Mucosa of stomach (tissue), 1 donor: ENCODE results near the gene BMPR1B.

Experiments
- H3K27me3 ChIP-seq: one replicate; pipeline ENCODE4 v1.7.0; 2013; ENCODE audit warnings: mild to moderate bottlenecking, low read length; ENCODE audit not compliant: control insufficient read depth, insufficient read depth
- H3K36me3 ChIP-seq: one replicate; pipeline ENCODE4 v1.7.0; 2013; ENCODE audit warnings: low read length; ENCODE audit not compliant: control insufficient read depth, insufficient read depth
- H3K4me1 ChIP-seq: one replicate; pipeline ENCODE4 v1.7.0; 2013; ENCODE audit warnings: mild to moderate bottlenecking, low read length; ENCODE audit not compliant: control insufficient read depth, insufficient read depth
- H3K4me3 ChIP-seq: one replicate; pipeline ENCODE4 v1.7.0; 2013; ENCODE audit warnings: low read length
- H3K9ac ChIP-seq: one replicate; pipeline ENCODE4 v1.7.0; 2013; ENCODE audit warnings: mild to moderate bottlenecking, low read length, moderate library complexity
- H3K9me3 ChIP-seq: one replicate; pipeline ENCODE4 v1.7.0; 2013; ENCODE audit warnings: mild to moderate bottlenecking, low read length, moderate library complexity; ENCODE audit not compliant: control insufficient read depth
- donor health status: Pancreatic carcinoma.

The BMPR1B gene

DNA sequence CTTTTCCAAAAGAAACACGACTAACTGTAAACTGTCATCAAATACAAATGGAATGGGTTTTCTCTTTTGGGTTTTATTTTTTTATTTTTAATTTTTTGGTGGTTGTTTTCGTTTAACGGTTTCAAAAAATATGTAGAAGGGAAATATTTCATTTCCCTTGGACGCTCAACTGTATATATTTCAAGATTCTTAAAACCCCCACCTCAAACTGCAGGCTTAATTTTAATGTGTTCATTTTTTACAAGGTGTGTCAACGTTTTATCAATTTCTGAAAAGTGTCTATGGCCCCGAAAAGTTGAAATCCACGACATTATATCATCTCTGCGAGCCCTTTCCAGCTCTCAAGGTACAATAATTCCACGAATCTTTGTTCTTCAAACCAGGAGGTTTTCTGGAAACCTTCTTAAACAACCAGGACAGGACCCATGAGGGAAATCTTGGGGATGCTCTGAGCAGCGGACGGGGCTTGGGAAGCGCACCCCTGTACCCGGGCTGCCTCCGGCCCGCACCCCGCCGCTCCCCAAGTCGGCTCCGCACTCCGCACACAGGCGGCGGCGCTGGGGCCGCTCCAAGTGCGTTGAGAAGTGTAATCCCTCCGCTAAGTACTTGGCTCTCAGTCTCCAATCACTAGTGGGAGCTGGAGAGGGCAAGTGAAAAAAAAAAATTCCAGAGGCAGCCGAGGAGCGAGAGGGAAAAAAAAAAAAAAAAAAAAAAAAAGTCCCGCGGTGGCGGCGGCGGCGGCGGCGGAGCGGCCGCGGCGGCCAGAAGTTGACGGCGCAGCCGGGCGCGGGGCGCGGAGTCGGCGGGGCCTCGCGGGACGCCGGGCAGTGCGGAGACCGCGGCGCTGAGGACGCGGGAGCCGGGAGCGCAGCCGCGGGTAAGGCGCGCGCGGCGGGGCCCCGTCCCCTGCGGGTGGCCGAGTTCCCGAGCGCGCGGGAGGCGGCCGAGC is at the start of gene BMPR1B:
BMPR1B (plus strand) TSS at position 764 of the 949 bp plus-strand sequence. CDS start 346,470 bp downstream, outside the sequence.
- Histone ChIP-seq H3K27me3 (peaks cover 53% of the 10 kb centered on the region), H3K9me3 (no peaks in the 10 kb centered on the region), H3K9ac (no peak within 1 kb of the TSS), H3K4me1 (peaks cover 5% of the 10 kb centered on the region), H3K36me3 (no peaks in the 10 kb centered on the region), H3K4me3 (no peak within 1 kb of the TSS)

DNA sequence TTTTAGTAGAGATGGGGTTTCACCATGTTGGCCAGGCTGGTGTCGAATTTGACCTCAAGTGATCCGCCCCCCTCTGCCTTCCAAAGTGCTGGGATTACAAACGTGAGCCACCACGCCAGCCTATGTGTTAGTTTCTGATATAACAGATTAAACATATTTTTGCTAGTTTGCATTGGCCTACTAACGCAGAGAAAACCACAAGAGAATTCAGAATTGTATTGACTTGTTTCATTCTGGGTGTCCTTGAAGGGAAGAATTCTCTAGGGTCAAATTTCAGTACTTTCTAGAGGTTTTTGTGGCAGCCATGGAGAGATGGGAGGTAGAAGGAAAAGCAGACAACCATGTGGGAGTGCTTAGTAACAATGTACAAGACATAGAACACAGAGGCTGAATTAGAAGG is 46.1 kb upstream of the BMPR1B start:
- Histone ChIP-seq H3K27me3 (no peaks in the 10 kb centered on the region), H3K9ac (no peak overlapping the region), H3K4me1 (peaks cover 3% of the 10 kb centered on the region), H3K9me3 (no peaks in the 10 kb centered on the region), H3K4me3 (no peak overlapping the region), H3K36me3 (no peaks in the 10 kb centered on the region)

DNA sequence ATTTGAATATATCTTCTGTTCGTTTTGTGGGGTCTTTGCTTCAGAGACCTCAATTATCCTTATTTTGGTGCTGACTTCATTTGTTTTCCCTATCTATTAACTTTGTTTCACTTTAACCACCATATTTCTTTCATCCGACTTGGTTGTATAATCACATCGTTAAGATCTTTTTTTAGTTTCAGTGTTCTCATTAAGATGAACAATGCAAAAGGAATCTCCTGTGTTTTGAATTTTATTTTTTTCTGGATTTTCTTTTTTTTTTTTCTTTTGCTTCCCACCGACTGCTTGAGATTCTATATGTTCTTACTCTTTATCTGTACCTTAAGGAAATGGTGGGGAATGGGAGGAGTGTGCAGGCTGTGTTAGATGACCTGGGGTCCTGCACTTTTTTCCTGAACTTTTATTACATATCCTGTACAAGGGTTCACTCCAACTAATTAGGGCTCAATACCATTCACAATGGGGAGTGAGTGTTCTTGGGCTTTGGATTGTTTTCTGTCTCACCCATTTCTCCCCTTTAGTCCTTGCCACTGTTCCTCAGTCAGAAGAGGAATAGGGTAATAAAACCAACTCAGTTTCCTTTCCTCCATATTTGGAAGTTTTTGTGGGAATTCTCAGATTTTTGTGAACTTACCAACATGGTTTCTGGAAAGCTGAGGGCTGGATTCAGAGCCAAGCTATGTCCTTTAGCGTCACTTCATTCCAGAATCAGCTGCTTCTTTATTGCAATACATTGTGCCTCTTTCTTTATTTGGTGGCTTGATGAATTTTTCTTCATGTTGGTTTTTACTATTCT is 43.2 kb upstream of the BMPR1B start:
- no peaks in the 10 kb centered on the region for H3K9me3 ChIP-seq
- H3K27me3 ChIP-seq, result no peaks in the 10 kb centered on the region
- no peak overlapping the region for H3K4me3 ChIP-seq
- no peaks in the 10 kb centered on the region for H3K36me3 ChIP-seq
- H3K4me1 ChIP-seq, result peaks cover 3% of the 10 kb centered on the region
- no peak overlapping the region for H3K9ac ChIP-seq

DNA sequence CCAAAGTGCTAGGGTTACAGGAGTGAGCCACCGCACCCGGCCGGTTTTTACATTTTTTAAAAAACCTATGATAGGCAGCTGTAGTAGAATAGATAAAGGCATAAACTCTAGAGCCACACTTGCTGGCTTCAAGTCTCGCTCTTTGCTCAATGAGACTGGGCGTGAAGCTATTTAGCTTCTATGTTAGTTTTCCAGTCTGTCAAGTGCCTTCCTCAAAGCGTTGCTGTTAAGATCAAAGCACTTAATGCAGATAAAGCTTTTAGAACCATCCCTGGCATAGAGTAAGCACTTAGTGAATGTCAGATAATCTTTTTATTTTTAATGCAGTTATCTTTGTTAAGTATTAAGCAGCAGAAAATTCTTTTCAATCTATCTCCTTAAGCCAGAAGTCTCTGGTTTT is 42.0 kb upstream of the BMPR1B start:
- Histone ChIP-seq H3K4me3 (no peak overlapping the region), H3K9me3 (no peaks in the 10 kb centered on the region), H3K36me3 (no peaks in the 10 kb centered on the region), H3K27me3 (no peaks in the 10 kb centered on the region), H3K4me1 (peaks cover 3% of the 10 kb centered on the region), H3K9ac (no peak overlapping the region)

DNA sequence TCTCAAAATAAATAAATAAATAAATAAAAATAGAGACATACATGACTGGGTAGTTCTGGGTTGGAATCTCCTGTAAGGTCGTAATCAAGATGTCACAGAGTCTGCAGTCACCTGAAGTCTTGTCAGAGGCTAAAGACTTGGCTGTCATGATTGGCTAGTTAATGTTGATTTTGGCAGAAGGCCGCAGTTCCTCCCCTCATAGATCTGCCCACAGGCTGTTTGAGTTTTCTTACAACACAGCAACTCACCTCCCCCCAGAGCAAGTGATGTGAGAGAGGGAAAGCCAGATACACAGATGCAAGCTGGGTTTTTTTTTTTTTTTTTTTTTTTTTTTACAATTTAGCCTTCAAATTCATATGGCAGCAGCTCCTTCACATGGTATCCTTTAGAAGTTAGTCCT is 36.4 kb upstream of the BMPR1B start:
- no peak overlapping the region for H3K4me3 ChIP-seq
- H3K27me3 ChIP-seq, result no peaks in the 10 kb centered on the region
- no peaks in the 10 kb centered on the region for H3K4me1 ChIP-seq
- H3K9me3 ChIP-seq, result no peaks in the 10 kb centered on the region
- no peak overlapping the region for H3K9ac ChIP-seq
- H3K36me3 ChIP-seq, result no peaks in the 10 kb centered on the region

DNA sequence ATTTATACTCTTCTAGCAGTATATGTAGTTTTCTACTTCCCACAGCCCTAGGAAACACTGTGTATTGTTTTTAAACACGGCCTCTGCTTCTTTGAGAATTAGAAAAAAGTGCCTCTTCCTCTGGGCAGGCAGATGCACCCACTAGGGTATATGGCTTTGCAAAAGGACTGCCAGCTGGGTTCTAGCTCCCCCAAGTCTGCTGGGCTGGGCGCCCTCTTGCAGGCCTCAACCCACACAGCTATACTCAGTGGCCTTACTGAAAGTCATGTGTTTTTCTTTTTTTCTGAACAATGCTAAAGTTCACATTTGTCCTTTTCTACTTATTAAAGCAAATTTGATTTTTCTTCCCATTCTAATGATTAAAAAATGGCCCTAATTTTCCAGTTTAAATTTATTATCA is 35.5 kb upstream of the BMPR1B start:
- Histone ChIP-seq H3K4me1 (no peaks in the 10 kb centered on the region), H3K4me3 (no peak overlapping the region), H3K9me3 (no peaks in the 10 kb centered on the region), H3K9ac (no peak overlapping the region), H3K27me3 (no peaks in the 10 kb centered on the region), H3K36me3 (no peaks in the 10 kb centered on the region)

DNA sequence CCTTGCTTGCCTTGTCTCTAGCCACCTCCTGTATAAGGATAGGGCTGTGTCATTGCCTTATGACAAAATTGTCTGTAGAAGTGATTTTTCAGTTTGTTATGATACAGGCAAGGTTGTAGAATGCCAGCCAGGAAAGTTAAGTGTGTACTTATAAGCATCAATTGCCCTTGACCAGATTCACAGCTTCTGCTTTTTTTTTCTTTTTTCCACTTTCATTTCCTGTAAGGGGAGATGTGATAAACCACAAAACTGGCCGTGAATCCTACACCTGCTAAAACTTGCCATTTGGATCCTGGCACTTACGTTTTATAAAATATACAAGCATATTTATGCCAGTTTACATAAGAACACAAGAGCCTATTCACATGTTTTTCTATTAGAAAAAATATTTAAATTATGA is 35.0 kb upstream of the BMPR1B start:
- Histone ChIP-seq H3K36me3 (no peaks in the 10 kb centered on the region), H3K27me3 (no peaks in the 10 kb centered on the region), H3K4me3 (no peak overlapping the region), H3K4me1 (no peaks in the 10 kb centered on the region), H3K9me3 (no peaks in the 10 kb centered on the region), H3K9ac (no peak overlapping the region)

DNA sequence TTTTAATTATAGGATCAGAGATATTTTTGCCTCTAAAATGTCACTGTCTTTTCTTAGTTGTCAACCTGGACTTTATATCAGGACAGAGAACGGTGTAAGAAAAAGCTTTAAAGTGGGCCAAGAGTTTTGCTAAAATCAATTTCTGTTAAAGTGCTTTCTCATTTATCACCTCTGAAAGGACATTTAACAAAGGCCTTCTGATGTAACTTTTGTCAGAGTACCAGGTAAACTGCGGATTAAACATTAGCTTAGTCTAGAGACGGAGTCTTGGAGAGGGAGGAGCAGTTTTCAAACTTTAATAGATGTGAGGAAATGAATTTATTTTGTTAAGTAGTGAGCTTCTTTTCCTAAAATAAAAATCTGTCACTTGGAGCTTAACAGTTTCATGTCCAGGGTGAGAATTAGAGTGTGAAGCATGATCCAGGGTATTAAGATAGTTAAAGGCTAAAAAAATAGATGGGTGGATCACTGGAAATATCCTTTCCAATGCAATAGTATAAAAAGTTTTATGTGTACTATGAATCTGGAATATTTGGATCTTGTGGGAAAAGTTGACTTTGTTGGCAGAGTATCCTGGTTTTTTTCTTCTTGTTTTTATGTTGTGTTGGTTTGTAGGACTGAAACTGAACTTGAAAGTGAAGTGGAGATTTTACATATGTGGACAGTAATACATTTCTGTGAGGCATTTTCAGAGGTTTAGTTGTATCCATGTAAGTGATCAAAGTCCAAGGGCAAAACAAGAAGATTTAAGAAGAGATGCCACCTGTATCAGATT is 33.6 kb upstream of the BMPR1B start:
- Histone ChIP-seq H3K9ac (no peak overlapping the region), H3K27me3 (no peaks in the 10 kb centered on the region)

DNA sequence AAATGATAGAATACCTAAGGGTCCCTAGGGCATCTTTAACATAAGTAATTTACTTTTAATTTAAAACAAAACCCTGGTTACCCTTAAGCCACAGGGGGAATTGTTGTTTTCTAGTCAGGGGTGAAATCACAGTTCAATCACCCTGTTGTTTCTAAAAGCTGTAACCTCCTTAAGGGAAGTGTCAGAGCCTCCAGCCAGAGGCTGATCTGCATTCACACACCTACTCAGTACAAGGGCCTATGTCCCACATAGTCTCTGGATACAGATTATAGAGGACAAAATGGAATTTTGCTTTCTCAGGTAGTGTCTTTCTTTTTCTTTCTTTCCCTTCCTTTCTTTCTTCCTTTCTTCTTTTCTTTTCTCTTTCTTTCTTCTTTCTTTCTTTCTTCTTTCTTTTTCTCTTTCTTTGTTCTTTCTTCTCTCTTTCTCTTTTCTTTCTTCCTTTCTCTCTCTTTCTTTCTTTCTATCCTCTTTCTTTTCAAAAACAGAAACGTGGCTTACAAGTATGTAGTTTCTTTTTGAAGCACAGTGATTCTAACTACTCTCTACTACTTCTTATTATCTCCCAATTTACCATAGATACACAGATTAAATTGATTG is 31.1 kb upstream of the BMPR1B start:
- Histone ChIP-seq H3K4me3 (no peak overlapping the region), H3K9ac (no peak overlapping the region), H3K27me3 (no peaks in the 10 kb centered on the region), H3K36me3 (no peaks in the 10 kb centered on the region), H3K9me3 (no peaks in the 10 kb centered on the region), H3K4me1 (no peaks in the 10 kb centered on the region)

More for the DNA sequence above, 33.6 kb upstream of the BMPR1B start:
- H3K4me3 ChIP-seq, result no peak overlapping the region
- no peaks in the 10 kb centered on the region for H3K4me1 ChIP-seq
- no peaks in the 10 kb centered on the region for H3K9me3 ChIP-seq
- H3K36me3 ChIP-seq, result no peaks in the 10 kb centered on the region

DNA sequence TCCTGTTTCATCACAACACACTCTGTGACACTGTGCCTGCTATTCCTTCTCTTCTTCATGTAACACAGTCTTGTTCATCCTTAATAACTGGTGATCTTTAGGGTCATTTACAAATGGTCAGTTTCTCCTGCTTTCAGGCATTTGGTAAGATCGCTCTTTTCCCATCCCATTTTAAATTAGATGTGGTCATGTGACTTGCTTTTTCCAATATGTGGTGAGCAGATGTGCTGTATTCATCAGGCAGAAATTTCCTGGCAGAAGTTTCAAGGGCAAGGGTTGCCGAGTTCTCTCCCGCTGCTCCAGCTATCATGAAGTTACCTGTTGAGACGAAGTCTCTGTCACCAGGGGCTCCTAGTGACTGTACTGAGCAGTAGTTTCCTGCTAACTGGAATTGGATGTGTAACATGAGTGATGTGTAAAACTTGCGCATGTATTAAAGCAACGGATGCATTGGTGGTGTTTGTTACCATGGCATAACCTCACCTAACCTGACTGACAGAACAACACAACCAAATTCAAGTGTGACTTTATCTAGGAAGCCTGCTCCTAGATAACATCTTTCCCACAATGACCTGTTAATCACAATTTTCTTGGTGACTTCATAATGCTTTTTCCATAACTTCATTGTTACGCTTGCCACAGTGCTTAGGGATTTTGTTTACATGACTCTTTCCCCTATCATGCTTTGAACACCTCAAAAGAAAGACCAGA is 29.5 kb upstream of the BMPR1B start:
- Histone ChIP-seq H3K4me1 (no peaks in the 10 kb centered on the region), H3K9ac (no peak overlapping the region), H3K4me3 (no peak overlapping the region), H3K27me3 (no peaks in the 10 kb centered on the region), H3K36me3 (no peaks in the 10 kb centered on the region), H3K9me3 (no peaks in the 10 kb centered on the region)

DNA sequence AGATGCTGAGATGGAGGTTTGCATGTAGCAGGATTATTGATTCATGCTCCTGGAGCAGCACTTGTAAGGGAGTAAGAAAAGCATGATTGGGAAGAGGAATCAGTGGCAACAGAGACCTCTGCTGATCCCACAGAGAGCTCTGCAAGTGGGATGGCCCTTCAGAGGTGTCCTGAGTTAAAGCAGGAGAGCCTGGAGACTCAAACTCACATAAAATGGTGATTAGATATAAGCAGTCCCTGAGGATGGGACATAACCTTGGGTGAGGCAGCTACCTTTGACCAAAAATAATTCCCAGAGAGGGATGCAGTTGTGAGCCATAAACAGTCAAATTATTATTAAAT is 25.4 kb upstream of the BMPR1B start:
- H3K36me3 ChIP-seq, result no peaks in the 10 kb centered on the region
- H3K27me3 ChIP-seq, result no peaks in the 10 kb centered on the region
- no peaks in the 10 kb centered on the region for H3K9me3 ChIP-seq
- H3K4me3 ChIP-seq, result no peak overlapping the region
- H3K4me1 ChIP-seq, result no peaks in the 10 kb centered on the region
- no peak overlapping the region for H3K9ac ChIP-seq
